Ecto neural progenitor cell (in vitro differentiated cells): Measurements from ENCODE around the gene MMP23B.

Experiments used
- DNase-seq: peaks from one replicate; pipeline ENCODE4 v3.0.0-alpha.2; 2018; ENCODE audit warnings: low spot score

MMP23B gene

DNA sequence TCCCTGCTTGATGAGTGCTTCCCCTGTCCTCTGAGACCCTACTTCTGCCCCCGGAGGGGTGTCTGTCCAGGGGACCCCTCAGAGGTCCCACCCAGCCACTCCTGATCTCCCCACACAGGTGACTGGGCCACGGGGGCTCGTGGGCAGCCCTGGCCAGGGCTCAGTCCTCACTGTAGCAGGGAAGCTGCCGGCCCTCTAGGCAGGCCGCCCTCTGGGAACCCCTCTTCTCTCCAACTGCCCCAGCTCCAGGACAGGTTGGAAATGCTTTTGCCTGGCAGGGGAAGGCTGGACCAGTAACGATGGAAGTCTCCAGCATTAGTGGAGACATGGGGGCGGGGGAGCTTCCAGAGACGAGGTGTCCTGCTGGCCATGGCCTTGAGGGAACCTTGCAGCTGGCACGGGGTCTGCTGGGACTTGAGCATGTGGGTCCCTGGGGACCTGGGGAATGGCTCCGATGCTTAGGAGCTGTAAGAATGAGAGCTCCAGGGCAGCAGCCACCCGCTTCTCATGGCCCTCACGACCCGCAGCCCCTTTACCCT, 28.9 kb upstream of the MMP23B start:
- peak; percentile 42 for DNase-seq

DNA sequence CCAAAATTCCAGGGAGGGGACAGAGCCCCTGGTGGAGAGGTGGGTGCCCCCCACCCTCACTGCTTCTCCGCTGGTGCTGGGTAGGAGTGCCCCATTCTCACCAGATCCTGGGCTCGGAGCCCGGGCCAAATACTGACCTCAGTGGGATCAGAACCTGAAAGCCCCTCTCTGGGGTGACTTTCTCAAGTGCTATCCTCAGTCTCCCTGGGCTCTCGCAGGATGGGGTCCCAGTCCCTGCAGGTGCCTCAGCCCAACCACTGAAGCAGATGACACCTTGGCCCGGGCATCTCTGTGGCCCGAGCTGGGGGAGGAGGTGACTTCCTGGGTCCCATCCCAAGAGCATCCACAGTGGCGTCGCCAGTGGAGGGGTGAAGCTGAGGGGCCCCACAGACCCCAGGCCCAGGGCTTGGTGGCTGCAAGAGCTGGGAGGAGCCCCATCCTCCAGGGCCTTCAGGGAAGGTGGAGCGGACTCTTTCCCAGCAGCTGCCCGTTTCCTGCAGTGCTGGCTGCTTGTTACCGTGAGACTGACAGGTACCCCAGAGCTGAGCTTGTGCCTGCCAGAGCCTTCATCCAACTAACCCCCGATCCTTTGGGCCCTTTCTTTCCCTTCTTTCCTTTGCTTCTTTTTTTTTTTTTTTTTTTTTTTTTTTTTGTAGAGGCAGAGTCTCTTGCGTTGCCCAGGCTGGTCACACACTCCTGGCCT, 28.2 kb upstream of the MMP23B start:
- DNase-seq: peak; percentile 37

DNA sequence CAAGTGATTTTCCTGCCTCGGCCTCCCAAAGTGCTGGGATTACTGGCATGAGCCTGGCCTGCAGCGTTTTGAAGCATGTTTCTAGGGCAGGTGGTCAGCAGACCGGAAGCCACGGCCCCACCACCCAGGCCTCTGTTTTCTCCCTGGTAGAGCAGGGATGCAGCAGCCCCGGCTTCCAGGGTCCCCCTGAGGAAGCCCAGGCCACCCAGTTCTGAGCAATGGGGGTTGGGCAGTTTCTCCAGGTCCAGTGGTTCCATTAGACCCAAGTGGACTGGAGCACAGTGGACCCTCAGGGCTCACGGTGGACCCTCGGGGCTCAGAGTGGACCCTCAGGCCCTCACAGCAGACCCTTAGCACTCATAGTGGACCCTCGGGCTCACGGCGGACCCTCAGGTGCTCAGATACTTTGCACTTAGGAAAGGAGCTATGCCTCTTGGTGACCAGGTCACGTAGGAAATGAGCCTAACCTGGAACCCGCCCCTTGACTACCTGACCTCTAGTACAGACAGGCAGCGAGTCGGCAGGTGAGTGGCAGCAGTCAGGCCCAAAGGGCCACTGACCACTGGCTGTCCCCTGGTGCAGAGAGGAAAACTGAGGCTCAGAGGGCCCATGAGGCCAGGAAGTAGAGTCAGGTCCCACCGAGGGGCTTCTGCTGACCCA, 27.5 kb upstream of the MMP23B start:
- peak; percentile 39 for DNase-seq

DNA sequence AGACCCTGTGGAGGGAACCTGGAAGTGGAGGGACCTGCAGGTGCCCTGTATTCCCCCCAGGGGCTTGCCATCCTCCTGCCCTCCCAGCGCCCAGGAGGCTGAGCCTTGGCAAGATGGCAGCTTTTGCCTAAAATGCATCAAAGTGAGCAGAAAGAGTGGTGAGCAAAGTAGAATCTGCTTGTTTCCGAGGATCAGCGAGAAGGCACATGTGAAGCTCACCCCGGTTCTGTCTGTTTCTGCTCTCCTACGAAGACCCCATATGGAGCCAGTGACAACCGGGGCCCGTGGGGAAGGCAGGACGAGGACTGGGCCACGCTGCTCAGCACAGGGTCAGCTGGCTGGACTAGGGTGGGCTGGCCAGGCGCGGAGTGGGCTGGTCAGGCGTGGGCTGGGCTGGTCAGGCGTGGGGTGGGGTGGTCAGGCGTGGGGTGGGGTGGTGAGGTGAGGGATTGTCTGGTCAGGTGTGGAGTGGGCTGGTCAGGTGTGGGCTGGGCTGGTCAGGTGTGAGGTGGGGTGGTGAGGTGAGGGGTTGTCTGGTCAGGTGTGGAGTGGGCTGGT, 26.9 kb upstream of the MMP23B start:
- DNase-seq: peak; percentile 38

DNA sequence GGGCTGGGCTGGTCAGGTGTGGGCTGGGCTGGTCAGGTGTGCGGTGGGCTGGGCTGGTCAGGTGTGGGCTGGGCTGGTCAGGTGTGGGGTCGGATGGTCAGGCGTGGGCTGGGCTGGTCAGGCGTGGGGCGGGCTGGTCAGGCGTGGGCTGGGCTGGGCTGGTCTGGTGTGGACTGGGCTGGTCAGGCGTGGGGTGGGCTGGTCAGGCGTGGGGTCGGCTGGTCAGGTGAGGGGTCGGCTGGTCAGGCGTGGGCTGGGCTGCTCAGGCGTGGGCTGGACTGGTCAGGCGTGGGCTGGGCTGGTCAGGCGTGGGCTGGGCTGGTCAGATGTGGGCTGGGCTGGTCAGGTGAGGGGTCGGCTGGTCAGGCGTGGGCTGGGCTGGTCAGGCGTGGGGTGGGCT, 26.2 kb upstream of the MMP23B start:
- peak; percentile 42 for DNase-seq

GRCh38 chr1:1606232-1606631, 25.7 kb upstream of the MMP23B start:
- DNase-seq: peak; percentile 43

GRCh38 chr1:1609822-1610485, 22.0 kb upstream of the MMP23B start:
- DNase-seq: peak; percentile 25

GRCh38 chr1:1610796-1611195, 21.2 kb upstream of the MMP23B start:
- DNase-seq: peak; percentile 30

DNA sequence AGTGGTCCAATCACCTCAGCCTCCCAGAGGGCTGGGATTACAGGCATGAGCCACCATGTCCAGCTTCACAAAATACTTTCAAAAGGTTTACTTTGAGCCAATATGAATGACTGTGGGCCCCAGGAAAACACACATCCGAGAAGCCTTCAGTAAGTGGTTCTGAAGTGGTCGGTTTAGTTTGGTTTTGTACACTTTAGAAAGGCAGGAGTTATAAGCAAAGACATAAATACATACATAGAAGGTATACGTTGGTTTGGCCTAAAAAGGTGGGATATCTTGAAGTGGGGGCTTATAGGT, 19.9 kb upstream of the MMP23B start:
- DNase-seq: no peak

DNA sequence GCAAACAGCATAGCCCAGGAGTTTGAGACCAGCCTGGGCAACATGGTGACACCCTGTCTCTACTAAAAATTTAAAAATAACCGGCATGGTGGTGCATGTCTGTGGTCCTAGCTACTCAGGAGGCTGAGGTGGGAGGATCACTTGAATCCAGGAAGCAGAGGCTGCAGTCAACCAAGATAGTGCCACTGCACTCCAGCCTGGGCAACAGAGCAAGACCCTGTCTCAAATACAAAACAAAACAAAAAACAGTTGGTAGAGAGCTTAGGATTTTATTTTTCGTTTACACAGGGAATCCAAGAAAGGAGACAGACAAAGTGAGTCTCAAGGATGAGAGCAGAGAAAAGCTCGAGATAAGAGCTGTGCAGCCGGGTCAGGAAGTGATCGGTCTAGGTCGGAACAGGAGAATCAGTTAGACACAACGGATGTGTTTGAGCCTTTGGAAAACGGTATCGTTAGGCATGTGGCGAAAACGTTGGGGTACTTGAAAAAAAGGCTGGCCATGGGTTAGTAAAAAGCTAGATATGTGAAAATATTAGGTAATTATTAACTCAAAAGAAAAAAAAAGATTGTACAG, 18.4 kb upstream of the MMP23B start:
- no peak for DNase-seq

DNA sequence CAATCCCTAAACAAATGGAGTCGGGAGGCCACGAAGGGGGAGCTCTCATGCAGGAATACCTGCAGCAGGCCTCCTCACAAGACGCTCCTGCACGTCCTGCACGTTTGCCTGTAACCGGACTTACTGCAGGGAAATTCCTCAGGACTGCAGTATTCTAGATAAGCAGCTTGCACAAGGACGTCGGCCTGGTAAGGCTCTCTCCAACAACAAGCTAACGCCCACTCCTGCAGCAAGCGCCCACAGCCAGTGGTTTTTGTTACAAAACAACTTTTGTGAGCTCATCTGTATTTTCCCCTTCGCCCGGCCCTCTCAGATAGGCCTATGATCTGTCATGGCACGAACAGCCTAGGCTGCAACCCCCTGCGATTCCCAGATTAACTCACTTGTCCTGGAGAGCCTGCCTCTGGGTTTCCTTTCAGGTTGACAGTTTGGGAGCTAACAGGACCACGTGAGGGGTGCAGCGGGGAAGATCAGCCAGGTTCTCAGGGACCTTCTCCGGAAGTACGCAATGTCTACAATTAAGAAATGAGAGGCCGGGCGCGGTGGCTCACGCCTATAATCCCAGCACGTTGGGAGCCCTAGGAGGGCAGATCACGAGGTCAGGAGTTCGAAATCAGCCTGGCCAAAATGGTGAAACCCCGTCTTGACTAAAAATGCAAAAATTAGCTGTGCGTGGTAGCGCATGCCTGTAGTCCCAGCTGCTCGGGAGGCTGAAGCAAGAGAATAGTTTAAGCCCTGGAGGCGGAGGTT, 17.6 kb upstream of the MMP23B start:
- DNase-seq: peak; percentile 50

- DNase-seq: no peak
These were observed 17.1 kb upstream of the MMP23B start for GRCh38 chr1:1614954-1615255.

DNA sequence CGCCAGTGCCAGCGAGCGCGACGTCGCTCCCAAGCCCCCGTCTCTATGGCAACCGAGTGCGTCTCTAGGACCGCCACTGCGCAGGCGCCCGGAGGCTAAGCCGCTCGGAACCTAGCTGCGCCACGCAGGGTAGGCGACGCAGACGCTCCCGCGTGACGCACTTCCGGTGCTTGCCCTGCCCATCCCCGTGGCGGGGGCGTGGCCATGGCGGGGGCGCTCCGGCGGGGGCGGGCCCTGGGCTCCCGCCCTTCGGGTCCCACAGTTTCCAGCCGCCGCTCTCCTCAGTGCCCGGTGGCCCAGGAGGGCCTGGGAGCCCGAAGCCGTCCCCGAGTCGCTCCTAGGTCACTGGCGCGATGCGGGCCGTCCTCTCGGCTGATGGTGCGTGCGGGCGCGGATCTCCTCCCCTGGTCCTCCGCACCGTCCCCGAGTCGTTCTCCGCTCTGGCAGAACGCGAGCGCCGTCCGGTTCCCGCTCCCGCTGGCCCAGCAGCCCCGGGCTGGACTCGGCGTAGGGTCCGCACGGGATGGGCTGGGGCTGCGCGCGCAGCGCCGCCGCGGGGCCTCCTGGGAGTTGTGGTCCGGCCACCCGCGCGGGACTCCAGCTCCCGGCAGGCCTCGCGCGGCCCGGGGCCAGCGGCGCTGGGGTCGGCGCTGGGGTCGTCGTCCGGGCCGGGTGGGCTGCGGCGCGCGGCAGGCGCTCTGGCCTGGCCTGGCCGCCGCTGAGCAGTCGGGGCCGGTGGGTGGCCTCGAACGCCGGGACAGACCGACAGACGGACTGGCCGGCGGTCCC, 16.5 kb upstream of the MMP23B start, which contains the start of gene MIB2:
MIB2 (plus strand) TSS at position 245 of the 789 bp plus-strand sequence. CDS start 7,953 bp downstream, outside the sequence.
- peak; percentile 98 for DNase-seq

DNA sequence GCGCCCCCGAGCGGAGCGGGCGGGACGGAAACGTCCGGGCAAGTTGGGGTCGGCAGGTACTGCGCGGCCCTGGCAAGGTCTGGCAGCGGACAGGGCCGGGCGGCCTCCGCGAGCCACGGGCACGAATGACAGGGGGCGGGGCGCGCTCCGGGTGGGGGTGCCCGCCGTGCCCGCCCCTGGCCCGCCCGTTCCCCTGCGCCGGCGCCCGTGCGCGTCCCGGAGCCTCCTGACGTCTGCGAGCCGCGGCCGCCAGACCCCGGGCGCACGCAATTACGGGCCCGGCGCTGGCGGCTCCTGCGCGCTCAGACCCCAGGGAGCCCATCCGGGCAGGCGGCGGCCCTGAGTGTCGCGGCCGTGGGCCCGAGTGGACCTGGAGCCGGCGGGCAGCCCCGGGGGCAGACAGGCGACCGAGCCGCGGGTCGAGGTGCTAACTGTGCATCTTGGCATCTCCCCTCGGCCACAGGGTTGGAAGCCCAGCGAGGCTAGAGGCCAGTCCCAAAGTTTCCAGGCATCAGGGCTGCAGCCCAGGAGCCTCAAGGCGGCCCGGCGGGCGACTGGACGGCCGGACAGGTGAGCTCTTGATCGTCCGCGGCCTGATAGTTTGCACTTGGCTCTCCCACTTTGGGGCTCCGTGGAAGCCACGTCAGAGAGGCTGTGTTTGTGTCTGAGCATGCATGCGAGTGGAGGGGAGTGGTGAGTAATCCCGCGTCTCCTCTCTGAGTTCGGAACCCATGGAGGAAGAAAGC, 15.8 kb upstream of the MMP23B start:
- no peak for DNase-seq

GRCh38 chr1:1616838-1617237, 15.1 kb upstream of the MMP23B start:
- no peak for DNase-seq

- no peak for DNase-seq
These were observed 14.5 kb upstream of the MMP23B start for GRCh38 chr1:1617516-1617915.

- DNase-seq: no peak
These were observed 14.0 kb upstream of the MMP23B start for GRCh38 chr1:1617925-1618324.

GRCh38 chr1:1618396-1619068, 13.4 kb upstream of the MMP23B start:
- DNase-seq: no peak

DNA sequence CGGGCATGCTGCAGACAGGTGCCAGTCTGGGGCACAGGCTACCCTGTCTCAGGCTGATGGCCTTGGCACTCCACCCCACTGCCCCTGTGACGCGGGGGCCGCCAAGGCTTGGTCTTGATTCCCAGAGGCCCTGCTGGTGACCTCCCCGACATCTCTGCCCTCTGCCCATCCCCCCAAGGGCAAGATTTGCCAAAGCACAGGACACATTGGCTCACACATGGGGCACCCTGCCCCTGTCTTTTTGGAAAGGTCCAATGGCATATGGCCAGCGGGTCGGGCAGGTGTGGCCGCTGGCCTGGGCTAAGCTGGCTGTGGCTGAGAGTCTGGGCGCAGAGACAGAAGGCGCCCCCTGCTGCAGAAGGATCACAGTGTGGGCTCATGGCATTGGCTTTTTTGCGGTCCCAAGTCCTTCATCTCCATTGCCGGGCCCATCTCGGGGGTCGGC, 12.0 kb upstream of the MMP23B start:
- DNase-seq: peak; percentile 53
